Astrocyte of the cerebellum (primary cell): ENCODE measurements around the gene MAML3.

ENCODE experiments used
- DNase-seq: peaks from one replicate; pipeline ENCODE4 v3.0.0-alpha.2; 2011; ENCODE audit warnings: low read depth
- H3K4me3 ChIP-seq: 2 replicates; pipeline ENCODE4 v1.5.1; 2011; ENCODE audit warnings: mild to moderate bottlenecking, low read depth, low read length, moderate library complexity
- in situ Hi-C: cut with HindIII; loops from 2 replicates; pipeline ENCODE4 v1.10.0; 2017; ENCODE audit warnings: low sequenced_read_pairs
- TF ChIP-seq, protein P1 (sequence below): IDR thresholded peaks from 2 replicates; pipeline ENCODE4 v1.5.1; 2012; ENCODE audit warnings: low read length, low read depth, moderate library complexity, mild to moderate bottlenecking; ENCODE audit errors: missing control alignments

MAML3 gene

GRCh38 chr4:140091305-140091704, 62.7 kb downstream of the MAML3 start:
- H3K4me3 ChIP-seq = no peak overlapping the region
- in situ Hi-C loops = no loop called here

GRCh38 chr4:140090215-140090731, 63.7 kb downstream of the MAML3 start:
- H3K4me3 ChIP-seq = no peak overlapping the region
- TF ChIP-seq, protein P1, sequence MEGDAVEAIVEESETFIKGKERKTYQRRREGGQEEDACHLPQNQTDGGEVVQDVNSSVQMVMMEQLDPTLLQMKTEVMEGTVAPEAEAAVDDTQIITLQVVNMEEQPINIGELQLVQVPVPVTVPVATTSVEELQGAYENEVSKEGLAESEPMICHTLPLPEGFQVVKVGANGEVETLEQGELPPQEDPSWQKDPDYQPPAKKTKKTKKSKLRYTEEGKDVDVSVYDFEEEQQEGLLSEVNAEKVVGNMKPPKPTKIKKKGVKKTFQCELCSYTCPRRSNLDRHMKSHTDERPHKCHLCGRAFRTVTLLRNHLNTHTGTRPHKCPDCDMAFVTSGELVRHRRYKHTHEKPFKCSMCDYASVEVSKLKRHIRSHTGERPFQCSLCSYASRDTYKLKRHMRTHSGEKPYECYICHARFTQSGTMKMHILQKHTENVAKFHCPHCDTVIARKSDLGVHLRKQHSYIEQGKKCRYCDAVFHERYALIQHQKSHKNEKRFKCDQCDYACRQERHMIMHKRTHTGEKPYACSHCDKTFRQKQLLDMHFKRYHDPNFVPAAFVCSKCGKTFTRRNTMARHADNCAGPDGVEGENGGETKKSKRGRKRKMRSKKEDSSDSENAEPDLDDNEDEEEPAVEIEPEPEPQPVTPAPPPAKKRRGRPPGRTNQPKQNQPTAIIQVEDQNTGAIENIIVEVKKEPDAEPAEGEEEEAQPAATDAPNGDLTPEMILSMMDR = no peak
- in situ Hi-C loops = no loop called here
- DNase-seq = peak; percentile 36

More at GRCh38 chr4:140091305-140091704, 62.7 kb downstream of the MAML3 start:
- DNase-seq = no peak
- TF ChIP-seq, protein P1 = no peak

- TF ChIP-seq, protein P1 = no peak
- H3K4me3 ChIP-seq = no peak overlapping the region
- in situ Hi-C loops = no loop called here
These were observed 64.8 kb downstream of the MAML3 start for GRCh38 chr4:140089216-140089615.

DNA sequence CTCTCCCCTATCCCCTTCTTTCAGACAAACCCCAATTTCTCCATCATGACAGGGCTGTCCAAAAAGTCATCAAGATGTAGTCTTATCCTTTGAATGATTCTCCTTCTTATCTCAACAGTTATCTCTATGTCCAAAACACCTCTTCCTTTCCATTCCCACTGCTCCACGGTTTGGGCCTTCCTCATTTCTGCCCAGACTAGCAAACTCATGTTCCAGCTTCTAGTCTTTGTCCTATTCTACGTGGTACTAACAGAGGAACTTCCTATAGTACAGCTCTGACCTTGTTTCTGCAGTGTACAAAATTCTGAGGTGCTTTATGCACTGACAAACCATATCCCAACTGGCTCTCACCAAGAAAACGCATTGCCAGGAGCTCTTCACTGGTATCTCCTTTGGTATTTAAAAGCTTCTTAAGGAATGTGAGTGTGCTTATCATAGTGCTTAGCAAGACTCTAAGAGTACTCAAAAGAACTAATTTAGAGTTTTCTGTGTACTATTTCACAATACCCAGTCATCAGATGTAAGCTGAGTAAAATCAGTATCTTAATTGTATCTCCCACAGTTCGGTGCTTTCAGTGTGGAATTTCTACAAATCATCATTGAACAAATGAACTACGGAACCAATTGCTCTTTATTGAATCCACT, 65.5 kb downstream of the MAML3 start:
- in situ Hi-C loops = no loop called here
- no peak overlapping the region for H3K4me3 ChIP-seq
- no peak for DNase-seq
- TF ChIP-seq, protein P1 = no peak

More at GRCh38 chr4:140089216-140089615, 64.8 kb downstream of the MAML3 start:
- DNase-seq = no peak

- TF ChIP-seq, protein P1 = no peak
- H3K4me3 ChIP-seq = no peak overlapping the region
- in situ Hi-C loops = no loop called here
- DNase-seq = no peak
These were observed 68.1 kb downstream of the MAML3 start for GRCh38 chr4:140085881-140086280.

- in situ Hi-C loops = no loop called here
- TF ChIP-seq, protein P1 = no peak
- H3K4me3 ChIP-seq = no peak overlapping the region
- no peak for DNase-seq
These were observed 68.8 kb downstream of the MAML3 start for GRCh38 chr4:140085062-140085622.
